EL (cell line): Measurements from ENCODE around the gene STOML1.

Experiments used
- DNase-seq: peaks from one replicate; pipeline ENCODE4 v3.0.0-alpha.2; 2016

STOML1 gene, protein sequence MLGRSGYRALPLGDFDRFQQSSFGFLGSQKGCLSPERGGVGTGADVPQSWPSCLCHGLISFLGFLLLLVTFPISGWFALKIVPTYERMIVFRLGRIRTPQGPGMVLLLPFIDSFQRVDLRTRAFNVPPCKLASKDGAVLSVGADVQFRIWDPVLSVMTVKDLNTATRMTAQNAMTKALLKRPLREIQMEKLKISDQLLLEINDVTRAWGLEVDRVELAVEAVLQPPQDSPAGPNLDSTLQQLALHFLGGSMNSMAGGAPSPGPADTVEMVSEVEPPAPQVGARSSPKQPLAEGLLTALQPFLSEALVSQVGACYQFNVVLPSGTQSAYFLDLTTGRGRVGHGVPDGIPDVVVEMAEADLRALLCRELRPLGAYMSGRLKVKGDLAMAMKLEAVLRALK

DNA sequence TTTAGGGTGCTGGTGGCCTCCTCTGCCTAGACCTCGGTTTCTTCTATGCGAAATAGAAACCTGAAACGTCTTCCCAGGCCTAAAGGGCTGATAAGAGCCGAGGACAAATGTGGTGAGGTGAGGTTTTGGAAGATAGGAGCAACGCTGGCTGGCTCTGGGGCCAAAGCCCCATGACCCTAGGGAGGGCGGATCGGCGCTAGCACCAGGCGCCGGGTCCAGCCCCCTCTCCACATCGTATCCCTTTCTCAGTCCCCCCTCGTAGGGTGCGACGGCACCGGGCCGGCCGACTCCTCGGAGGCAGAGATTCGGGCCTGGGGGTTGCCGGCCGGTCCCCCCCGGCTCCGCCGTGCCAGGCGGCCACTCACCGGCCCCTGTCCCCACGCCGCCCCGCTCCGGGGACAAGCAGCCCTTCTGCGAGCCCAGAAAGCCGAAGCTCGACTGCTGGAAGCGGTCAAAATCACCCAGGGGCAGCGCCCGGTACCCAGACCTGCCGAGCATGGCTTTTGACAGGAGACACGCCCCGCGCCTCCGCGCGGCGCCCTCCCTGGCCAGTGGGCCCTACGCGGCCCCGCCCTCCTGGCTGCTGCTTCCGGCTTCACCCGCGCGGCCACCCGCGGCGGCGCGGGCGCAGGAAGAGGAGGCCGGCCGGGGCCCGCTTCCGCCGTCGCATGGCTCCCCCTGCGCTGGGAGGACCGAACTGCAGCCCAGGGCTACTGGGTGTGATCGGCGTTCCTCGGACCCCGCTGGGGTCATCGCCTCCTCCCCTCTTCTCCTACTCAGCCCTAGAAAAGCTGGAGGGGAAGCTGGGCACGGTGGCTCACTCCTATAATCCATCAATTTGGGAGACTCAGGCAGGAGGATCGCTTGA is at the start of gene STOML1:
STOML1 (minus strand) TSS at position 570 of the 868 bp plus-strand sequence; CDS start at position 498, 72 bp downstream.
- DNase-seq = peak; percentile 93

- no peak for DNase-seq
Measured at GRCh38 chr15:74041311-74041756, 49.2 kb upstream of the STOML1 start.

- DNase-seq = peak; percentile 97
Measured at GRCh38 chr15:74040109-74040850, 48.2 kb upstream of the STOML1 start.

GRCh38 chr15:74039656-74040010 is 47.5 kb upstream of the STOML1 start:
- DNase-seq = no peak

DNA sequence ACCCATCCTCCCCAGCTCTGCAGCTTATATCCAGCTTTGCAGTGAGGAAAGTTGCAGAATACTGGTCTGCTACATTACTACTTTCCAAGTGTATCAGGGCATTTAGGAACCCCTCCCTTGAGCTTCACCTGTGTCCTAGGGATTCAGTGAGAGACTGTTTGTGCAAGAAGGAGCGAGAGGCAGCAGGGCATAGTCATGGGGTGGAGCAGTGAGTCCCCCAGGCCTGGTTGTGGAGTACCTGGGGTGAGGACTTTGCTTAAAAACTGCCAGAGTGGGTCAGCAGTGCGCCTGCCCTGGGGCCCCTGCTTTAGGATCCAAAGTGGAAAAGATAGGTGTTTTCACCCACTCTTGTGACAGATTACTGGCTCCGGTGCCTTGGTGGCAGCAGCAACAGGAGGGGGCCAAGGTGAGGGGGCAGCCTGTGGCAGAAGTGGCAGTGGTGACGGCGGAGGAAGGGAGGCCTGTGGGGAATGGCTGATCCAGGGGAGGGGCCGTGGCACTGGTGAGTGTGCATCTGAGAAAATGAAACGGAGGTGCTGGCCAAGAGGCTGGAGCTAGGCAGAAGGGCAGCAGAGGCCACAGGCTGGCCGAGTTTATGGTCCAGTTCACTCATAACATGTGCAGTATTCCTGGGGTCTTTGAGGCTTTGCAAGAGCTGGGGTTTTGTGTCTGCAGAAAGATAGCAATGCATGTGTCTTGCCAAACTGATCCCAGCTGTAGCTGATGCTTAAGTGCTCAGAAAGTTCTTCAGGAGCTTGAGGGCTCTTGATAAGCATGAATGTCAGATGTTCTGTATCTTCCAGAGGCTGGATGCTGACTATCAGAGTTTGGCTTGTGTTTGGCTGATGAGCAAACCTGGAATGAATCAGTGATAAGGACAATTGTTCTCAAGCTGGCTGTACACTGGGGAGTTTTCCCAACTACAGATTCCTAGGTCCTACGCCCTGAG is 46.9 kb upstream of the STOML1 start:
- DNase-seq = peak; percentile 34

DNA sequence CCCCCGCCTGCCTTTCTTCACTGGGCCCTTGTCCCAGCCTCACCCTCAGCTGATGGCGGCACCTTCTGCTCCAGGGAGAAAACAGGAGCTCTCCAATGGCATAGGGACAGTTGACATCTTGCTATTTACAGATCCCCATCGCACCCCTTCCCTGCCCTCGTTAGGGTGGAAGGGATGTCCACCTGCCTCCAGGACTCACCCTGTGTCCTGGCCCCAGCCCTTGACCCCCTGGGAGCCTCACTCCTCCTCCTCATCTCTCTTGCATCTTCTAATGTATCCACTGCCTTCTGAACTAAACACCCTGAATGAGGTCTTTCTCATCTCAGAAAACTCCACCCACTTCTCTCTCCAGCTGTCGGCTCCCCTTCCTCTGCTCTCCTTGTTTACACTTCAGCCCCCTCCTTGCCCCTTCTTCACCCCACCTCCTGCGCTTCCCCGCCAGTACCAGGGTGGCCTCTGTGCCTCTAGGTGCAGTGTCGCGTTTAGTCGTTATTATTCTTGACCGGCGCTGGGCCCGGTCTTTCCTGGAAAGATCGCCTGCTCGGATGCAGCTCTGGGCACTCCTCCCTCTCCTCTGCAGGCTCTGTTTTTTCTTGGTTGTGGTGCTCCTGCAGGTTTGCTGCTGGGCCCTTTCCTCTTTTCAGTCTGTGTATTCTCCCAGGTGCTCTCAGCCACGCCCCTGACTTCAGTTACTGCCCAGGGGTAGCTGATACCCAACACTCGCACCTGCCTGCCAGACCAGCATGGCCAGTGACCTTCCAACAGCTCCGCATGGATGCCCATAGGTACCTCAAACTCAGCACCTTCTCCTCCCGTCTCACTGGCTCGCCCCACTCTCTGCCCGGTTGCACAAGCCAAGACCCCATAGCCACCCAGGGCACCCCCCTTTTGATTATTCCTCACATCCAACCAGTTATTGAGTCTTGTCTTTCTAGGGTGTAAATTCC is 45.3 kb upstream of the STOML1 start:
- DNase-seq = no peak

DNA sequence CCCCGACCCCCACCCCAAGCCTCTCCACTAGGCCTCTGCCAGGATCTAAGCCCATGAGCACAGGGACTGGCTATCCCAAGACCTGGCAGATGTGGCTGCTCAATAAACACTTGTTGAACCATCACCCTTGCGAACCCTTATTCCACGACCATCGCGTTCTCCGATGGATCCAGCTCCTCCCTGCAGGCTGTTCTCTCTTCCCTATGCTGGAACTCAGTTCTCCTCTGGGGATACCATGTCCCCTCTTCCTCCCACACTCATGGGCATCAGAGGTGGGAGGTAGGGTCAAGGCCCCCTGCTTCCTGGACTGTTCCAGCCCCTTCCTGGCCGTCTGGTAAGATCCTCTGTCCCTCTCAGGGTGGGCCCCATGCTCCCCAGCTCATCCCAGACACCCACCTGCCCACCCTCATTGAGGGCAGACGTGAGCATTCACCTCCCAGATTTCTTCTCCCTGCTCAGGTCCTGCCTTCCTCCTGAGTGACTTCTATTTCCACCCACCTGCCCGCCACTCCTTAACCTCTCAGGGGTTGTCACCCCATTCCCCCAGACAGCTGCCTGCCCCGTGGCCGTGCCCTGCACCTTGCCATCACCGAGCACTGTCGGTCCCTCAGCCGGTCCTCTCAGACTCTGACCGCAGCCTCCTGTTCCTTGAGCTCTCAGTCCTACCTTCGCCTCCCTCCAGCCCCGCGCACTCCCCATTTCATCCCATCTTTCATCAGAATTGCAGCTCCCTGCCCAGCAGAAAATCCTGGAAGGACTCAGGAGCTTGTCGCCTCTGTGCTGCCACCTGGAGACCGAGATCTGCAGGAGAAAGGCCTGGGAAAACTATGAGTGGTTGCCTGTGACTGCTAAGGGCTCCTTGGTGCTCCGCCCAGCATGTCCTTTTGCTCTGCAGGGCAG is 44.4 kb upstream of the STOML1 start:
- peak; percentile 54 for DNase-seq

GRCh38 chr15:74035121-74036017 is 43.3 kb upstream of the STOML1 start:
- no peak for DNase-seq

DNA sequence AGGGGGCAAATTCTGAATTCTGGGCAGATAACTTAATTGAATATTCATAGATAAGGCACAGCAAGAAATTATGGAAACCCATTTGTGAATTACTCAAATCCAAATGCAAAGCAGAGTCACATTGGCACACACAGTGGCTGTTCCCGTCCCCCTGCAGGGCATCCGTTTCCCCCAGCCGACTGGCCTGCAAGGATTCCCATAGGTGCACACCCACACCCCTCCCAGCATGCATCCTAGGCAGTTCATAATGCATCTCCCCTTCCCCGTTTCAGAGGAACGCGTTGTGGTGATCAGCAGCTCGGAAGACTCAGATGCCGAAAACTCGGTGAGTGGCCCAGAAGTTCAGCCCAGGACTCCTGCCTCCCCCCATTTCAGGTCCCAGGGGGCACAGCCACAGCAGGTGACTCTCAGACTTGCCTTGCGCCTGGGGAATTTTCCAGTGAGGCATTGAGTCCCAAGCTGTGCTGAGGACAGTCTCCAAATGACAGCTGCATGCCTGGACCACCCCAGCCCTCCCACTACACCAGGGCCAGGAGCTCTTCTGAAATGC is 42.2 kb upstream of the STOML1 start:
- no peak for DNase-seq

DNA sequence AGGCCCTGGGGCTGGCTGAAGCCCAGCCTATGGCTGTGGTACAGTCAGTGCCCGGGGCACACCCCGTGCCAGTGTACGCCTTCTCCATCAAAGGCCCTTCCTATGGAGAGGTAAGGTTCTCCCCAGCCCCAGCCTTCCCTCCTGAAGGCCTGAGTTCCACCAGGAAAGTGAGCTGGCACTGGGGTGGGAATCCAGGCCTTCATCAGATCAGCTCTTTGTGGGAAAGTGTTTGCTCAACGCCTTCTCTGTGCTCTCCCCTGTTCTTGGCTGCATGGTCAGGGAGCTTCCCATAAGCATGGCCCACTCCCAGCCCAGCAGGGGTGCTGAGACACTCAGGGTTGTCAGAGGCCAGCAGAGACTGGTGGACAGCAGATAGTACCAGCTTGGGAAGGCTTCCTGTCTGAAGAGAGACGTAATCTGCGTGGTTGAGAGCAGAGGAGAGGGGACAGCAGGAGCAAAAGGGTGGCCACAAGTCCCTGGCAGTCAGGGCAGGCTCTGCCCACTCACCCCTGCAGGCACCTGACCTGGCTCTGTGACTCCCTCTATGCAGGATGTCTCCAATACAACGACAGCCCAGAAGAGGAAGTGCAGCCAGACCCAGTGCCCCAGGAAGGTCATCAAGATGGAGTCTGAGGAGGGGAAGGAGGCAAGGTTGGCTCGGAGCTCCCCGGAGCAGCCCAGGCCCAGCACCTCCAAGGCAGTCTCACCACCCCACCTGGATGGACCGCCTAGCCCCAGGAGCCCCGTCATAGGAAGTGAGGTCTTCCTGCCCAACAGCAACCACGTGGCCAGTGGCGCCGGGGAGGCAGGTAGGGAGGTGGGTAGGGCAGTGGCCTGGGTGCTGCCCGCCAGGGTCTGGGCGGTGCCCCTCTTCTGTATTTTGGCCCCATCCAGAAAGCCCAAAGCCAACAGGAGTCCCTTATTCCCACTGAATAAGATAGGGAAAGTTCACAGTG is 40.8 kb upstream of the STOML1 start:
- DNase-seq = no peak

DNA sequence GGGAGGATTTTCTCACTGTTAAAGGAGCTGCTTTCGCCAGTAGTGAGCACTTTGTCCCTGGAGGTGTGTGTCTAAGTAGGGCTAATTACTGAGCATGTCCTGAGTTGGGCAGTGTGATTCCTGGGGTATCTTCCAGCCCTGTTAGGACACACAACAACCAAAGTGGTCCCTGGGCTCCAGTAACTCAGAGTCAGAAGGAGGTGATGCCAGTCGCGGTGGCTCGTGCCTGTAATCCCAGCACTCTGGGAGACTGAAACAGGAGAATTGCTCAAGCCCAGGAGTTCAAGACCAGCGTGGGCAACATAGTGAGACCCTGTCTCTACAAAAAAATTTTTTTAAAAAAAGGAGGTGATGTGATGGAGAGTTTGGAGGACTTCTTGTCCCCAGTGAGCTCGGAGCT is 40.0 kb upstream of the STOML1 start:
- DNase-seq = no peak

- DNase-seq = no peak
Measured at GRCh38 chr15:74028646-74029045, 36.6 kb upstream of the STOML1 start.

DNA sequence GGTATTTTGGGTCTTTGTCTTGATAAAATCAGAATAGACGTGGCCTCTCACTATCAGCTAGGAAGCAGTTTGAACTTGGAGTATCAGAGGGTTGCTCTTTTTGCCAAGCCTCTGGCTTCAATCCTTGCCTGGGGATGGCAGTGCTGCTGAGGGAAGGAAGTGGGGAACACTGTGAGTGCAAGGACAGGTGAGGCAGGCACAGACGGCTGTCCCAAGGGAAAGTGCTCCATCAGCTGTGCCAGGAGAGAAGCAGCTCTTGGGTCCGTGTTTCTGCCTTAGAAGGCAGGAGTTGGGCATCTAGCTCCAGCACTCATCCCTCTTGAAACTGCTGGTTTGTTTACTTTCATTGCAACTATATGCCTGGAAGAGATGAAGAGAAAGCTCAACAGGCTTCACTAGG is 35.6 kb upstream of the STOML1 start:
- no peak for DNase-seq

DNA sequence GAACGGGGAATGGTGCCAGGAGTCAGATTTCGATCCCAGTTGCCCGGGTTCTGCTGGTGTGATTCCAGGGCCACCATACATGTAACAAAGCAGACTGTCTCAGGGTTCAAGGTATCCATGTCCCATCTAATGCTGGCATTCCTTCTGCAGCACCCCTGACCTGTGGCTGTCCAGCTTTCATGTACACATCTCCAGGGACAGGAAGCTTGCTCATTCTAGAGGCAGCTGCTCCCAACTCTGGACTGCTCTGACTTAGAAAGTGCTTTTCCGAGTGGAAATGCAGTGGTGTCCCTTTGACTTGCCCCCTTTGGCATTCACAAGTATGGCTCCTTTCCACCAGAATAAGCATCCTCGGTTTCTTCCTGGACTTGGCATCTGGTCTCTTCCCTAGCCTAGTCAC is 33.3 kb upstream of the STOML1 start:
- peak; percentile 61 for DNase-seq

DNA sequence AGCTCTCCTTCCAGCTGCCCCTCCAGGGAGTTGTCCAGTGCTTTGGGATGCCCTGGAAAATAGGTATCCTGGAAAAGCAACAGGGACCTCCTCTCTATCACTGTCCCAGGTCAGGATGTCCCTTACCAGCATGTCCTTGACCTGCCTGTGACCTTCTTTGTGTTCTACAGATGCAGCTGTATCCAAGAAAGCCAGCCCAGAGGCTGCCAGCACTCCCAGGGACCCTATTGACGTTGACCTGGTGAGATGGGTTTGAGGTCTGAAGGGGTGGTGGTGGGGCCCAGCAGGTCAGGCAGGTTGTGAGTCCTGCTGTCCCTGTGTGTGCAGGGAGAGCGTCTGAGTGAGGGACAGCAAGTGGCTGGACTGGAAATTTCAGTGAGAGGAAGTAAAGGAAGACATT is 32.6 kb upstream of the STOML1 start:
- no peak for DNase-seq

DNA sequence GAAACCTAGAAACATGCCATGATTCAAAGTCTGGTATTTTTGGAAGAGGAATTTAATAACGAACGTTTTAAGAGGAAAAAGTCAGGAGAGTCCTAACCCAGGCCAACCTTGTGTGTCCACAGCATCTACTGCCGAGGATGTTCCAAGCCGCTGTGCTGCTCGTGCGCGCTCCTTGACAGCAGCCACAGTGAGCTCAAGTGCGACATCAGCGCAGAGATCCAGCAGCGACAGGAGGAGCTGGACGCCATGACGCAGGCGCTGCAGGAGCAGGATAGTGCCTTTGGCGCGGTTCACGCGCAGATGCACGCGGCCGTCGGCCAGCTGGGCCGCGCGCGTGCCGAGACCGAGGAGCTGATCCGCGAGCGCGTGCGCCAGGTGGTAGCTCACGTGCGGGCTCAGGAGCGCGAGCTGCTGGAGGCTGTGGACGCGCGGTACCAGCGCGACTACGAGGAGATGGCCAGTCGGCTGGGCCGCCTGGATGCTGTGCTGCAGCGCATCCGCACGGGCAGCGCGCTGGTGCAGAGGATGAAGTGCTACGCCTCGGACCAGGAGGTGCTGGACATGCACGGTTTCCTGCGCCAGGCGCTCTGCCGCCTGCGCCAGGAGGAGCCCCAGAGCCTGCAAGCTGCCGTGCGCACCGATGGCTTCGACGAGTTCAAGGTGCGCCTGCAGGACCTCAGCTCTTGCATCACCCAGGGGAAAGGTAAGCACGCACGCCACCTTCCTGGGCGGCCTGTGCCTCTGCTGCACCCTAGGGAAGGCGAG is 30.8 kb upstream of the STOML1 start:
- DNase-seq = no peak
